ENCODE results near the gene C1orf21. TPM values are rescaled to one million over a fixed set of nuclear protein-coding genes. Genes with fewer than 3 reads are reported as not detected.

The C1orf21 gene
- total RNA-seq, 1 donor from 2014 or later, result 44.6 TPM

GRCh38 chr1:184479435-184480167 is 92.8 kb downstream of the C1orf21 start:
- Mint-ChIP-seq H3K27me3 (no peaks in the 10 kb centered on the region), H3K27ac (no peak overlapping the region), H3K4me1 (ENCODE audit: unreplicated experiment) (peaks cover 36% of the 10 kb centered on the region), H3K4me3 (no peak overlapping the region), H3K36me3 (peaks cover 38% of the 10 kb centered on the region), H3K9me3 (peaks cover 12% of the 10 kb centered on the region)
- DNase-seq (ENCODE audit: extremely low spot score, unreplicated experiment), result no peak
- no peak for TF ChIP-seq CTCF (conservative IDR thresholded peaks at IDR 0.05)

- no peak for TF ChIP-seq CTCF (conservative IDR thresholded peaks at IDR 0.05)
- H3K4me3 Mint-ChIP-seq, result no peak overlapping the region
- peaks cover 37% of the 10 kb centered on the region for H3K36me3 Mint-ChIP-seq
- peaks cover 8% of the 10 kb centered on the region for H3K9me3 Mint-ChIP-seq
- H3K27ac Mint-ChIP-seq, result peak overlapping the region; percentile 37
- H3K4me1 Mint-ChIP-seq (ENCODE audit: unreplicated experiment), result peaks cover 40% of the 10 kb centered on the region
- DNase-seq (ENCODE audit: extremely low spot score, unreplicated experiment), result no peak
- H3K27me3 Mint-ChIP-seq, result no peaks in the 10 kb centered on the region
These were observed 93.9 kb downstream of the C1orf21 start for GRCh38 chr1:184480736-184481135.

- H3K4me1 Mint-ChIP-seq (ENCODE audit: unreplicated experiment), result peaks cover 48% of the 10 kb centered on the region
- no peak for DNase-seq (ENCODE audit: extremely low spot score, unreplicated experiment)
- H3K4me3 Mint-ChIP-seq, result no peak overlapping the region
- peaks cover 8% of the 10 kb centered on the region for H3K9me3 Mint-ChIP-seq
- H3K27me3 Mint-ChIP-seq, result no peaks in the 10 kb centered on the region
- H3K27ac Mint-ChIP-seq, result no peak overlapping the region
- TF ChIP-seq CTCF (conservative IDR thresholded peaks at IDR 0.05), result no peak
- peaks cover 37% of the 10 kb centered on the region for H3K36me3 Mint-ChIP-seq
These were observed 95.3 kb downstream of the C1orf21 start for GRCh38 chr1:184482136-184482535.

- peaks cover 8% of the 10 kb centered on the region for H3K9me3 Mint-ChIP-seq
- DNase-seq (ENCODE audit: extremely low spot score, unreplicated experiment), result no peak
- peaks cover 58% of the 10 kb centered on the region for H3K4me1 Mint-ChIP-seq (ENCODE audit: unreplicated experiment)
- H3K27me3 Mint-ChIP-seq, result no peaks in the 10 kb centered on the region
- peaks cover 32% of the 10 kb centered on the region for H3K36me3 Mint-ChIP-seq
- peak overlapping the region; percentile 14 for H3K27ac Mint-ChIP-seq
- no peak for TF ChIP-seq CTCF (conservative IDR thresholded peaks at IDR 0.05)
- peak overlapping the region; percentile 65 for H3K4me3 Mint-ChIP-seq
These were observed 96.4 kb downstream of the C1orf21 start for GRCh38 chr1:184483101-184483683.

- peak overlapping the region; percentile 39 for H3K4me3 Mint-ChIP-seq
- peaks cover 8% of the 10 kb centered on the region for H3K9me3 Mint-ChIP-seq
- peak overlapping the region; percentile 91 for H3K27ac Mint-ChIP-seq
- H3K27me3 Mint-ChIP-seq, result no peaks in the 10 kb centered on the region
- H3K4me1 Mint-ChIP-seq (ENCODE audit: unreplicated experiment), result peaks cover 56% of the 10 kb centered on the region
- DNase-seq (ENCODE audit: extremely low spot score, unreplicated experiment), result no peak
- TF ChIP-seq CTCF (conservative IDR thresholded peaks at IDR 0.05), result no peak
- H3K36me3 Mint-ChIP-seq, result peaks cover 16% of the 10 kb centered on the region
These were observed 99.2 kb downstream of the C1orf21 start for GRCh38 chr1:184485751-184486723.
